B cell (primary cell): ENCODE results near the gene GLG1. TPM values are rescaled to one million over a fixed set of nuclear protein-coding genes. Genes with fewer than 3 reads are reported as not detected.

Experiments
- ATAC-seq: fragments of 200-7000 bp; cut with Tn5 transposase; one replicate; pipeline ENCODE4 v1.10.0; 2021; ENCODE audit warnings: low read depth, mild to moderate bottlenecking, moderate number of reproducible peaks, moderate library complexity
- CTCF ChIA-PET: fragments of 350-600 bp; sonication (Branson Sonifier 250); formaldehyde crosslinking; loops from one replicate; lab custom pipeline; 2021; ENCODE audit warnings: antibody characterized with exemption, inconsistent platforms; lab: Charles Lee
- POLR2A ChIA-PET: fragments of 350-600 bp; sonication (Branson Sonifier 250); formaldehyde crosslinking; loops from one replicate; lab custom pipeline; 2021; ENCODE audit warnings: antibody characterized with exemption; lab: Charles Lee
- DNase-seq: peaks from one replicate; pipeline ENCODE4 v3.0.0; 2013
- H2AFZ ChIP-seq: 2 replicates; pipeline ENCODE4 v1.6.1; 2012; ENCODE audit warnings: mild to moderate bottlenecking, low read depth, low read length; ENCODE audit not compliant: insufficient read depth, poor library complexity, severe bottlenecking
- H3K27ac ChIP-seq, 2 donors: 1 replicate in 1 of 2; 2 replicates in 1 of 2; pipeline ENCODE4 v1.5.1; 2012 to 2013; ENCODE audit warnings: low read length in 2 of 2, mild to moderate bottlenecking in 2 of 2, moderate library complexity in 1 of 2
- H3K27me3 ChIP-seq, 4 experiments: fragments of 200-600 bp in 1 of 4; sonication (generic) in 1 of 4; replicated peaks in 1 of 4; 1 replicate in 2 of 4; 2 replicates in 2 of 4; pipeline versions ENCODE4 v1.6.1 to v1.7.0; 2013 to 2016; ENCODE audit warnings: low read length in 3 of 4, mild to moderate bottlenecking in 2 of 4, mixed read lengths in 1 of 4, moderate library complexity in 1 of 4; ENCODE audit not compliant: insufficient read depth in 4 of 4, control insufficient read depth in 3 of 4; ENCODE audit errors: control extremely low read depth in 1 of 4
- H3K36me3 ChIP-seq, 2 experiments: replicated peaks in 1 of 2; 1 replicate in 1 of 2; 2 replicates in 1 of 2; pipeline versions ENCODE4 v1.6.1 to v1.7.1; 2013; ENCODE audit warnings: low read length in 1 of 2; ENCODE audit not compliant: insufficient read depth in 2 of 2, control insufficient read depth in 1 of 2; ENCODE audit errors: control extremely low read depth in 1 of 2, extremely low read depth in 1 of 2
- H3K4me1 ChIP-seq, 2 donors: fragments of 200-600 bp in 1 of 2; sonication (generic) in 1 of 2; 1 replicate in 1 of 2; 2 replicates in 1 of 2; pipeline versions ENCODE4 v1.5.1 to v1.6.1; 2013 to 2017; ENCODE audit warnings: low read length in 2 of 2; ENCODE audit not compliant: control insufficient read depth in 2 of 2, insufficient read depth in 2 of 2
- H3K4me2 ChIP-seq: replicated peaks from 2 replicates; pipeline ENCODE3; 2012; ENCODE audit warnings: mild to moderate bottlenecking, low read depth, low read length; ENCODE audit not compliant: poor library complexity, severe bottlenecking
- H3K4me3 ChIP-seq, 5 experiments: fragments of 200-600 bp in 1 of 5; sonication (generic) in 1 of 5; 1 replicate in 3 of 5; 2 replicates in 2 of 5; pipeline versions ENCODE4 v1.5.1 to v1.7.0; 2011 to 2016; ENCODE audit warnings: low read length in 4 of 5, mild to moderate bottlenecking in 4 of 5, low read depth in 2 of 5, control low read depth in 1 of 5, moderate library complexity in 1 of 5; ENCODE audit not compliant: insufficient read depth in 1 of 5; ENCODE audit errors: control extremely low read depth in 1 of 5, extremely low read depth in 1 of 5
- H3K79me2 ChIP-seq: fragments of 200-600 bp; sonication (generic); one replicate; pipeline ENCODE4 v1.6.0; 2016; ENCODE audit warnings: low read length; ENCODE audit not compliant: control insufficient read depth, insufficient read depth
- H3K9ac ChIP-seq: fragments of 200-600 bp; sonication (generic); 2 replicates; pipeline ENCODE4 v1.6.1; 2017; ENCODE audit warnings: mild to moderate bottlenecking, low read length, moderate library complexity
- H3K9me3 ChIP-seq, 3 donors: one replicate each; pipeline versions ENCODE4 v1.6.1 to v1.7.1; 2013; ENCODE audit warnings: low read length in 2 of 3; ENCODE audit not compliant: control insufficient read depth in 2 of 3, insufficient read depth in 1 of 3; ENCODE audit errors: control extremely low read depth in 1 of 3
- H4K20me1 ChIP-seq: 2 replicates; pipeline ENCODE4 v1.6.0; 2012; ENCODE audit warnings: mild to moderate bottlenecking, low read length; ENCODE audit not compliant: insufficient read depth, control insufficient read depth, poor library complexity, severe bottlenecking
- H3K27ac Mint-ChIP-seq: one replicate; pipeline ENCODE4 v1.8.0; 2021; ENCODE audit warnings: mixed read lengths
- H3K27me3 Mint-ChIP-seq: one replicate; pipeline ENCODE4 v1.8.0; 2021; ENCODE audit warnings: mixed read lengths
- H3K4me1 Mint-ChIP-seq: one replicate; pipeline ENCODE4 v1.8.0; 2021; ENCODE audit warnings: mixed read lengths
- H3K4me3 Mint-ChIP-seq: one replicate; pipeline ENCODE4 v1.8.0; 2021; ENCODE audit warnings: mixed read lengths
- H3K9me3 Mint-ChIP-seq: one replicate; pipeline ENCODE4 v1.8.0; 2022; ENCODE audit warnings: mixed read lengths; ENCODE audit not compliant: insufficient read depth
- CTCF ChIP-seq: fragments of 200-600 bp; IDR thresholded peaks from one replicate; pipeline ENCODE4 v1.8.0; 2022; ENCODE audit warnings: antibody characterized with exemption, mild to moderate bottlenecking
- EZH2 ChIP-seq: IDR thresholded peaks from 2 replicates; pipeline ENCODE4 v1.6.1; 2012; ENCODE audit warnings: borderline replicate concordance, low read depth, mild to moderate bottlenecking, moderate library complexity, low read length; ENCODE audit not compliant: insufficient read depth, poor library complexity, severe bottlenecking
- WGBS: methylation state at CpG from one replicate; pipeline ENCODE4 v1.1.5; 2013; ENCODE audit warnings: missing lambda C conversion rate; ENCODE audit not compliant: insufficient coverage; 5-methylcytosine and 5-hydroxymethylcytosine counted together
- intact Hi-C: fragments of 100-400 bp; cut with micrococcal nuclease; formaldehyde crosslinking; loops from one replicate; pipeline ENCODE4 v1.10.0; 2022
- polyA plus RNA-seq: library from polyadenylated mRNA; depleted of rRNA; stranded (reverse); fragments of >200 nt; gene quantifications from 2 replicates; pipeline ENCODE4 v1.2.3, GENCODE V29; 2012
- total RNA-seq, 2 donors: library from RNA; stranded (reverse); fragments of 120-200 nt in 1 of 2; gene quantifications; 1 replicate in 1 of 2; 2 replicates in 1 of 2; pipeline versions ENCODE4 v1.2.3 to v1.2.4, GENCODE V29; 2013 to 2022

GLG1 gene
- total and polyA plus RNA-seq, 2 donors (not counting 1 experiment from before 2014, with no cell fraction given) = 28.3 to 114 TPM

GRCh38 chr16:74449470-74449869, 157.4 kb downstream of the GLG1 start:
- no peak overlapping the region for H3K27ac Mint-ChIP-seq

GRCh38 chr16:74448990-74449389, 157.9 kb downstream of the GLG1 start:
- CTCF ChIA-PET = no interaction called here
- H3K4me3 ChIP-seq = no peak overlapping the region
- peaks cover 0 to 44% of the 10 kb centered on the region in 2 experiments for H3K36me3 ChIP-seq
- H3K4me2 ChIP-seq = no peak overlapping the region
- H3K27me3 ChIP-seq = no peaks in the 10 kb centered on the region
- H3K9ac ChIP-seq = no peak overlapping the region
- TF ChIP-seq CTCF = no peak
- TF ChIP-seq EZH2 = no peak
- H3K27ac Mint-ChIP-seq = no peak overlapping the region
- H3K9me3 Mint-ChIP-seq = no peaks in the 10 kb centered on the region
- no peak overlapping the region for H2AFZ ChIP-seq
- peaks cover 19% of the 10 kb centered on the region for H3K4me1 Mint-ChIP-seq
- no peak overlapping the region for H3K4me3 Mint-ChIP-seq
- DNase-seq (no peak), ATAC-seq (no peak)
- no peaks in the 10 kb centered on the region for H3K27me3 Mint-ChIP-seq
- H4K20me1 ChIP-seq = peaks cover 4% of the 10 kb centered on the region
- H3K79me2 ChIP-seq = no peaks in the 10 kb centered on the region
- POLR2A ChIA-PET = no interaction called here
- WGBS = 93% methylated on average over 5 of the region's 8 CpGs
- H3K4me1 ChIP-seq = peaks cover 4 to 13% of the 10 kb centered on the region in 2 donors
- H3K27ac ChIP-seq = no peak overlapping the region
- H3K9me3 ChIP-seq = no peaks in the 10 kb centered on the region
- intact Hi-C loops = no loop called here

More at GRCh38 chr16:74449470-74449869, 157.4 kb downstream of the GLG1 start:
- ATAC-seq (no peak), DNase-seq (no peak)
- no peak overlapping the region for H3K9ac ChIP-seq
- peaks cover 0 to 44% of the 10 kb centered on the region in 2 experiments for H3K36me3 ChIP-seq
- H2AFZ ChIP-seq = no peak overlapping the region
- H3K4me3 ChIP-seq = no peak overlapping the region
- CTCF ChIA-PET = no interaction called here
- TF ChIP-seq CTCF = no peak
- H4K20me1 ChIP-seq = peaks cover 4% of the 10 kb centered on the region
- no peak overlapping the region for H3K27ac ChIP-seq
- Mint-ChIP-seq H3K9me3 (no peaks in the 10 kb centered on the region), H3K4me1 (peaks cover 19% of the 10 kb centered on the region), H3K4me3 (no peak overlapping the region), H3K27me3 (no peaks in the 10 kb centered on the region)
- H3K9me3 ChIP-seq = no peaks in the 10 kb centered on the region
- intact Hi-C loops = no loop called here
- POLR2A ChIA-PET = no interaction called here
- WGBS = 100% methylated on average over 5 of the region's 5 CpGs
- H3K79me2 ChIP-seq = no peaks in the 10 kb centered on the region
- H3K4me2 ChIP-seq = no peak overlapping the region
- H3K4me1 ChIP-seq = peaks cover 4 to 13% of the 10 kb centered on the region in 2 donors
- H3K27me3 ChIP-seq = no peaks in the 10 kb centered on the region
